Smooth muscle cell (in vitro differentiated cells): ENCODE data around the gene RRBP1. TPM values are rescaled to one million over a fixed set of nuclear protein-coding genes. Genes with fewer than 3 reads are reported as not detected.

ENCODE experiments used
- DNase-seq: peaks from one replicate; lab custom pipeline; 2025; ENCODE audit not compliant: unreplicated experiment; lab: John Stamatoyannopoulos, UW
- H2AFZ ChIP-seq: fragments of 200-600 bp; sonication (generic); 2 replicates; pipeline ENCODE4 v1.6.0; 2016; ENCODE audit warnings: antibody characterized with exemption, low read depth, mild to moderate bottlenecking
- H3F3A ChIP-seq: fragments of 200-600 bp; sonication (generic); 2 replicates; pipeline ENCODE4 v1.6.0; 2017; ENCODE audit warnings: antibody characterized with exemption, low read depth
- H3K27ac ChIP-seq: fragments of 200-600 bp; sonication (generic); 2 replicates; pipeline ENCODE4 v1.5.1; 2016; ENCODE audit warnings: low read depth, mild to moderate bottlenecking
- H3K27me3 ChIP-seq: fragments of 200-600 bp; sonication (generic); 2 replicates; pipeline ENCODE4 v1.6.1; 2016; ENCODE audit warnings: low read depth, mild to moderate bottlenecking
- H3K36me3 ChIP-seq: fragments of 200-600 bp; sonication (generic); 2 replicates; pipeline ENCODE4 v1.5.1; 2016; ENCODE audit warnings: low read depth
- H3K4me1 ChIP-seq: fragments of 200-600 bp; sonication (generic); 2 replicates; pipeline ENCODE4 v1.5.1; 2016; ENCODE audit warnings: low read depth
- H3K4me2 ChIP-seq: fragments of 200-600 bp; sonication (generic); 2 replicates; pipeline ENCODE4 v1.6.0; 2016; ENCODE audit warnings: mild to moderate bottlenecking
- H3K4me3 ChIP-seq: fragments of 200-600 bp; sonication (generic); 2 replicates; pipeline ENCODE4 v1.5.1; 2016; ENCODE audit warnings: mild to moderate bottlenecking
- H3K79me2 ChIP-seq: fragments of 200-600 bp; sonication (generic); 2 replicates; pipeline ENCODE4 v1.6.0; 2016; ENCODE audit warnings: low read depth, mild to moderate bottlenecking
- H3K9ac ChIP-seq: fragments of 200-600 bp; sonication (generic); 2 replicates; pipeline ENCODE4 v1.6.0; 2016; ENCODE audit warnings: low read depth
- H3K9me3 ChIP-seq: fragments of 200-600 bp; sonication (generic); replicated peaks from 2 replicates; pipeline ENCODE4 v1.5.1; 2016; ENCODE audit warnings: low read depth
- H4K20me1 ChIP-seq: fragments of 200-600 bp; sonication (generic); 2 replicates; pipeline ENCODE4 v1.6.0; 2016; ENCODE audit warnings: low read depth
- CTCF ChIP-seq: fragments of 200-600 bp; sonication (generic); IDR thresholded peaks from 2 replicates; pipeline ENCODE4 v1.5.1; 2017; ENCODE audit warnings: borderline replicate concordance, mild to moderate bottlenecking, antibody characterized with exemption; ENCODE audit not compliant: insufficient read depth, poor library complexity, severe bottlenecking
- WGBS: methylation state at CpG from one replicate; pipeline ENCODE4 v1.1.7; 2016; ENCODE audit warnings: low lambda C conversion rate; 5-methylcytosine and 5-hydroxymethylcytosine counted together
- polyA plus RNA-seq: library from polyadenylated mRNA; unstranded; fragments of >200 nt; fragmentation: Nextera tagmentation; extraction: Ambion mirVana; gene quantifications from 2 replicates; pipeline ENCODE4 v1.2.1, GENCODE V29; 2016
- total RNA-seq: library from RNA; depleted of rRNA; stranded (reverse); fragments of >200 nt; gene quantifications from 2 replicates; pipeline ENCODE4 v1.2.3, GENCODE V29; 2014

The RRBP1 gene
- total and polyA plus RNA-seq, 2 experiments from 2014 or later, result 142 to 226 TPM

GRCh38 chr20:17655286-17655651 is 26.8 kb downstream of the RRBP1 start:
- Histone ChIP-seq H3K4me2 (no peak overlapping the region), H3F3A (peaks cover 34% of the 10 kb centered on the region), H3K9me3 (no peaks in the 10 kb centered on the region), H3K27me3 (no peaks in the 10 kb centered on the region), H4K20me1 (peaks cover 100% of the 10 kb centered on the region), H3K4me1 (no peaks in the 10 kb centered on the region), H3K9ac (no peak overlapping the region), H2AFZ (no peak overlapping the region), H3K79me2 (peaks cover 100% of the 10 kb centered on the region), H3K4me3 (no peak overlapping the region), H3K36me3 (peaks cover 6% of the 10 kb centered on the region), H3K27ac (peak overlapping the region; percentile 58)
- TF ChIP-seq CTCF, result no peak
- no peak for DNase-seq
- 60% methylated on average over 7 of the region's 7 CpGs for WGBS

- Histone ChIP-seq H3K27ac (peak overlapping the region; percentile 58), H3K9ac (no peak overlapping the region), H3K27me3 (no peaks in the 10 kb centered on the region)
Measured at GRCh38 chr20:17654649-17655285, 27.3 kb downstream of the RRBP1 start.

GRCh38 chr20:17653835-17654648 is 28.0 kb downstream of the RRBP1 start:
- Histone ChIP-seq H4K20me1 (peaks cover 100% of the 10 kb centered on the region), H3K9me3 (no peaks in the 10 kb centered on the region), H3K27me3 (no peaks in the 10 kb centered on the region), H3F3A (peaks cover 34% of the 10 kb centered on the region), H3K4me2 (no peak overlapping the region), H3K4me1 (peaks cover 3% of the 10 kb centered on the region), H3K79me2 (peaks cover 100% of the 10 kb centered on the region), H3K9ac (no peak overlapping the region), H3K36me3 (peaks cover 6% of the 10 kb centered on the region), H3K4me3 (no peak overlapping the region), H3K27ac (peak overlapping the region; percentile 58), H2AFZ (no peak overlapping the region)
- WGBS, result 95% methylated on average over 11 of the region's 11 CpGs
- no peak for DNase-seq
- no peak for TF ChIP-seq CTCF

More at GRCh38 chr20:17654649-17655285, 27.3 kb downstream of the RRBP1 start:
- Histone ChIP-seq H3K79me2 (peaks cover 100% of the 10 kb centered on the region), H4K20me1 (peaks cover 100% of the 10 kb centered on the region), H3K4me3 (no peak overlapping the region), H3F3A (peaks cover 34% of the 10 kb centered on the region), H2AFZ (no peak overlapping the region), H3K9me3 (no peaks in the 10 kb centered on the region), H3K4me1 (no peaks in the 10 kb centered on the region), H3K36me3 (peaks cover 6% of the 10 kb centered on the region), H3K4me2 (no peak overlapping the region)
- TF ChIP-seq CTCF, result peak; percentile 89
- WGBS, result 55% methylated on average over 7 of the region's 7 CpGs
- DNase-seq, result peak; percentile 8
